ENCODE measurements around the gene TRPV2. TPM values are rescaled to one million over a fixed set of nuclear protein-coding genes. Genes with fewer than 3 reads are reported as not detected.
"Not testable (repeated sequence)": the region's sequence is repeated elsewhere in the genome, so short reads cannot be mapped to it uniquely, and the experiment has no call there.

TRPV2 gene
- total RNA-seq, 1 donor from 2014 or later, result 26.3 TPM

GRCh38 chr17:16447676-16448075 lies 32.3 kb downstream of the TRPV2 start:
- DNase-seq (ENCODE audit: low spot score), result no peak
- no peak for ATAC-seq
- intact Hi-C loops (cut with DNase I), result no loop called here

GRCh38 chr17:16448490-16448889 lies 33.1 kb downstream of the TRPV2 start:
- intact Hi-C loops (cut with DNase I), result no loop called here
- DNase-seq (ENCODE audit: low spot score), result no peak
- no peak for ATAC-seq

DNA sequence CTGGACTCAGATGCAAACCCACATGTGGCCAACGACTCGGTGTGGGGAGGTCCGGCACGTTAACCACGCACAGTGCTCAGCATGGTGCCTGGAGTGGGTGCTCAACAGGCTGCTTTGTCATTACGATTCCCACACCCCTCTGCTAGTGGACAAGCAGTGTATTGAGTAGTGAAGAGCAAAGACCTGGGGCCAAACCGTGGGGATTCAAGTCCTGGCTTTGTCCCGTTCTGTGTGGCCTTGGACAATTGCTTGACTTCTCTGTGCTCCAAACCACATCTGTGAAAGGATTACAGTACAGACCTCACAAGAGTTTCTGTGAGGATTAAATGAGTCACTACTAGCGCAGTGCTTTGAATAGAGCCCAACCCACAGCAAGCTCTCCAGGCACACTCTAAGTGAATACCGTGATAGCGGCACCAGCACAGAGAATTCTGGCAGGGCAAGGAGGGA lies 33.8 kb downstream of the TRPV2 start:
- ATAC-seq (no peak), DNase-seq (ENCODE audit: low spot score) (no peak)
- intact Hi-C loops (cut with DNase I), result no loop called here

- intact Hi-C loops (cut with DNase I), result loop anchor here (5.0 kb wide), 1 partner anchor 72 kb away; no protein-coding TSS in a partner anchor
- ATAC-seq (no peak), DNase-seq (ENCODE audit: low spot score) (no peak)
Observed at GRCh38 chr17:16450028-16450427, 34.7 kb downstream of the TRPV2 start.

DNA sequence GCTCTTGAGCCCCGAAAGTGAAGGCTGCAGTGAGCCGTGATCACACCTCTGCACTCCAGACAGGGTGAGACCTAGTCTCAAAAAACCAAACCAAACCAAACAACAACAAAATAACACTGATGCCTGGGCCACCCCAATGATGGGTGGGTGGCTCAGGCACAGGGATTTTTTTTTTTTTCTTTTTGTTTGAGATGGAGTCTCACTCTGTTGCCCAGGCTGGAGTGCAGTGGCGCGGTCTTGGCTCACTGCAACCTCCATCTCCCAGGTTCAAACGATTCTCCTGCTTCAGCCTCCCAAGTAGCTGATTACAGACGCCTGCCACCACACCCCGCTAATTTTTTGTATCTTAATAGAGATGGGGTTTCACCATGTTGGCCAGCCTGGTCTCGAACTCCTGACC lies 36.9 kb downstream of the TRPV2 start:
- intact Hi-C loops (cut with DNase I), result loop anchor here (5.0 kb wide), 1 partner anchor 70 kb away; no protein-coding TSS in a partner anchor
- not testable (repeated sequence) for ATAC-seq; DNase-seq (ENCODE audit: low spot score)

- intact Hi-C loops (cut with DNase I), result loop anchor here (5.0 kb wide), 1 partner anchor 69 kb away; no protein-coding TSS in a partner anchor
- DNase-seq (ENCODE audit: low spot score) (no peak), ATAC-seq (no peak)
Observed at GRCh38 chr17:16453493-16453851, 38.1 kb downstream of the TRPV2 start.

GRCh38 chr17:16455997-16456741 lies 40.8 kb downstream of the TRPV2 start:
- DNase-seq (ENCODE audit: low spot score), result no peak
- intact Hi-C loops (cut with DNase I), result no loop called here
- ATAC-seq, result no peak

GRCh38 chr17:16456742-16457316 lies 41.5 kb downstream of the TRPV2 start:
- intact Hi-C loops (cut with DNase I), result no loop called here
- DNase-seq (ENCODE audit: low spot score) (no peak), ATAC-seq (no peak)

DNA sequence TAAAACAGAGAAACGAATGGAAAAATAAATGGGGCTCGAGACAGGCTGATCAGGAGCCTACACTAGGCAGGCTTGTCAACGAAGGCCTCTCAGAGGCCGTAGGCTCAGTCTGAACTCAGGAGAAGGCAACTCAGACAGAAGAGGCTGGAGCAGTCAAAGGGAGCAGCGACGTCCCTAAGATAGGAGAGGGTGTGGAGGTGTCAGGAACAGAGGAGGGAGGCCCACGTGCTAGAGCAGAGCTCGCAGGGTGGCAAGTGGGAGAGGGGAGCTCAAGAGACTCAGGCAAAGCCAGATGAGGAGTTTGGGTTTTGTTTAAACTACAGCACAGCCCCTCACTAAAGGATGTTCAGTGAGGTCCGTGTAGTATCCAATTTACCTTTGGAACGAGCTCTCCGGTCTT lies 43.9 kb downstream of the TRPV2 start:
- ATAC-seq (no peak), DNase-seq (ENCODE audit: low spot score) (no peak)
- intact Hi-C loops (cut with DNase I), result no loop called here

DNA sequence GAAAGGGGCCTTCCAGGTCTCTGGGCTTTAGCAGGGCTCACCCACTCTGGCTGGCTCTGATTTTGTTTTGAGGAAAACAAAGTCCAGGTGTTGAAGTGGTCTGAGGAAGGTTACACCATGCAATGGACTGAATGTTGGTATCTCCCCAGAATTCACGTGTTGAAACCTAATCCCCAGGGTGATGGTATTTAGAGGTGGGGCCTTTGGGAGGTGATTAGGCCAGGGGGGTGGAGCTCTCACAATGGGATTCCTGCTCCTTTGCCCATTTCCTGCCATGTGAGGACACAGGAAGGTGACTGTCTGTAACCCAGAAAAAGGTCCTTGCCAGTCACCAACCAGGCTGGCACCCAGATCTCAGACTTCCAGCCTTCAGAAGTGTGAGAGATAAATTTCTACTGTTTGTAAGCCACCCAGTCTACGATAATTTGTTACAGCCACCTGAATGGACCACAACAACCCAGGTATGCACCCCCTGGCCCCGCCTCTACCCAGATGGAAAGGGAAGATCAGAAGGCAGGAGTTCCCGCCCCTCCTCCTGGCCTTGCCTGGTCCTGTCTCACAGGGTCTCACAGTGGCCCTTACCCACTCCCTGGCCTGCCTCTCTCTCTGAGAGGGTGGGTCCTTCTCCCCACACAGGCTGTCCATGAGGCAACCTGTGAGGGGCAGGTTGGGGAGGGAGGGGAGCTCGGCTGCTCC lies 44.6 kb downstream of the TRPV2 start:
- ATAC-seq (no peak), DNase-seq (ENCODE audit: low spot score) (no peak)
- intact Hi-C loops (cut with DNase I), result no loop called here

DNA sequence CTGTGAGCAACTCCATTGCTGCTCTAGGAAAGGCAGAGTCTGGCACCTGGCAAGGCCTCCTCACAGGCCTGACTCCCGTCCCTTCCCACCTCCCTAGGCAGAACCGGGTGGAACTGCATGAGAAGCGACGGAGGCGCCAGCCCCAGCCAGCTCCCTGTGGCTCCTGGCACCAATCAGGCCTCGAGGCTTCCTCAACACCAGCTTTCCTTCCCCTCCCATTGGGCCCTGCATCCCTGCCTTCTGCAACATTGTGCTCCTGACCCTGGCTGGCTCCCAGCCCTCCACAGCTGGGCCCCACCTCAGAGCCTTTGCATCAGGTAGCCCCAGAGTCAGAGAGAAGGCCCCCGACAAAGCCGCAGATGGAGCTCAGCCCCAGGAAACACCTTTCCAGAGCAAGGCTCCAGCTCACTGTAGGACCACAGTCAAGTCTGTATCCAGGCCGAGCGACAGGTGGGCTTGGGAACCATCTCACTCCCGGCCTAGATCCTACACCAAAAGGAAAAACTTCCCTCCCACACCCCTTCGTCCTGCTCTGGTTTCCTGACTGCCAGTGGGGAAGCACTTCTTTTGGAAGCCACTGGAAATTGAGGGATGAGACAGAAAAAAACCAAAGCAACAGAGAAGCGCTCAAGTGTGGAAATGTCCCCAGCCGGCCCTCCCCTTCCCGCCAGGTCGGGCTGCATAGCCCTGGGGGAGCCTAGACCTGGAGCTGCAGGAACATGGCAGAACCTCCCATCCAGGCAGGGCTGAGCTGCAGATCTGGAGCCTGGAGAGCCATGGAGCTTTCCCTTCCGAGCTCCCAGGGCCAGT lies 45.6 kb downstream of the TRPV2 start:
- no peak for ATAC-seq
- intact Hi-C loops (cut with DNase I), result no loop called here
- DNase-seq (ENCODE audit: low spot score), result no peak

DNA sequence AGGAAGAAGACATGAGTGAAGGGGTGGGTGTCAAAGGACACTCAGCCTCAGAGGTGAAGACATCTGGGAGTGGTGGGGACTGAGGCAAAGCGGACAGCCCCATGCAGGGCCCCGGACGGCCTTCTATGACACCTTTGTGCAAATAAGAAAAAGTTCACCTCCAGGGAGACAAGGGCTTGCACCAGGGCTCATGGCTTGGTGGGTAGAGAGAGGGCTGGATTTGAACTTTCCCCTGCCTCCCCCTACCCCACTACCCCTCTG lies 46.2 kb downstream of the TRPV2 start:
- ATAC-seq (no peak), DNase-seq (ENCODE audit: low spot score) (no peak)
- intact Hi-C loops (cut with DNase I), result no loop called here

DNA sequence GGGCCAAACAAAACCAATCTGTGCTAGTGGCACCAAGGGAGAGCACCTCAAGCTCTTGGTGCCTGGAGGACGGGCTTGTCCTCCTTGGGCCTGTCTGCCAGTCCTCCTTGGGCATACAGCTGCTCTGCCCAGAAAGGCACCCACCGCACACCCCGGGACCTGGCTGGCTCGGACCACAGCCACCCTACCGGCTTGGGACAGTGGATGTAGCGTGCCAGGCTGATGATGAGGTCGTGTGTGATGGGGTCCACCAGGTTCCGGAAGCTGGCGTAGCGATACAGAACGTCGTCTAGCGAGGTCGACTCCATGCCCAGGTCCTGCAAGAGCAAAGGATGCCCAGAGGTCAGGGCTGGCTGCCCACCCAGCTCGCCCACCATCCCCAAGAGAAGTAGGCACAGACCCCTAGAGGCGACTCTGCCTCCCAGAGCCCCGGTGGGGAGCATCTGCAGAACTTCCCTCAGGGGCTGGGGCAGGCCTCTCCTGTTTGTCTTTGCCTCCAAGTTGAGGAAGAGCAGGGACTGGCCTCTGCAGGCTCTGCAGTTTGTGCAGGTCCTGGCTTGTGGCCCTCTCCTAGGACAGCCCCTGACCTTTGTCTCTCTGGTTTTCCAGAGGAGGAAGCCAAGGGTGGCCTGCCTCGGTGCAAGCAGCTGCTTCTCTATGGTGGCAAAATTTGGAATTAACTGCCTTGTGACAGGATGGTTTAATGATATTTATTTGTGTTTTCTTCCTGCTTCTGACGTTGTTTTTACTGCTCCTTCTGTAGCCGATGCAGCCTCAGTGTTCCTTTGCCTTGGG lies 46.9 kb downstream of the TRPV2 start:
- DNase-seq (ENCODE audit: low spot score) (no peak), ATAC-seq (no peak)
- intact Hi-C loops (cut with DNase I), result no loop called here

- ATAC-seq, result peak; percentile 51
- no peak for DNase-seq (ENCODE audit: low spot score)
- intact Hi-C loops (cut with DNase I), result no loop called here
Observed at GRCh38 chr17:16463358-16464302, 48.3 kb downstream of the TRPV2 start.

DNA sequence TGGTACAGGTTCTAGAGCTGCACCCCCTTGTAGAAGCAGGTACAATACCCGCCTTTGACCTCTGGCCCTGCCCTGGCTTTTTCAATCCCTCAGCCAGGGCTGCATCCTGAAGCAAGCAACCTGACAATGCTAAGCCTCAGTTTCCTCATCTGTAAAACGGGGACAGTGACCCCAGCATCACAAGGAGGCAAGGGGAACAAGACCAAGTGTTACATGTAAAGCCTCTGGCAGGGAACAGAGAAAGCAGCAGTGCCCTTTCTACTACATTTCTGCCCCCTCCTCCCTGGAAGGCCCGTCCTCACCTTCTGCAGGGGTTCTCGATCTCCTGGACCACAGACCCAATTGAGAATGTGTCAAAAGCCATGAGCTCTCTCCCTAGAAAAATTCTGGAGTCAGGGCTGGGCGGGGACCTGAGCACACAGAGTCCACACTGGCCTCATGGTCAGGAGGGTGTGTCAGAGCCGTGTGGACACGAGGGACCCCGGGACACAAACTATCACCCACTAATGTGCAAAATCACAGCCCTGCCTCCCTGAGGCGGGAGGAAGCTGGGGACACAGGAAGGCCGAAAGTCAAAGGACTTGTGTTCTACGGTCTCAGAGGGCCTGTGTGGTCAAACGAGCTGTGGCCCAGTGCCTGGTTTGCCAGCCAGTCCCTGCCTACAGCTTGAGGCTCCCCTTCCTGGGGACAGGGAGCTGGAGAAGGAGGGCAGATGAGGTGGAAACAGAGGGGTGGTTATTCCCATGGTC lies 49.1 kb downstream of the TRPV2 start:
- ATAC-seq (peak; percentile 29), DNase-seq (ENCODE audit: low spot score) (no peak)
- intact Hi-C loops (cut with DNase I), result no loop called here

- DNase-seq (ENCODE audit: low spot score) (no peak), ATAC-seq (no peak)
- intact Hi-C loops (cut with DNase I), result no loop called here
Observed at GRCh38 chr17:16465052-16465312, 49.6 kb downstream of the TRPV2 start.

- intact Hi-C loops (cut with DNase I), result no loop called here
- ATAC-seq, result peak; percentile 43
- DNase-seq (ENCODE audit: low spot score), result no peak
Observed at GRCh38 chr17:16465861-16466338, 50.5 kb downstream of the TRPV2 start.

All from sciatic nerve (tissue), 2 donors.